Left renal pelvis (tissue), 4 donors: ENCODE data around the gene ENDOU. TPM values are rescaled to one million over a fixed set of nuclear protein-coding genes. Genes with fewer than 3 reads are reported as not detected.
A peak's percentile ranks its signal among the peaks of the same experiment; 100 is the strongest.

Experiments used
- DNase-seq, 4 donors: peaks; one replicate each; pipeline ENCODE4 v3.0.0-alpha.2; 2013; ENCODE audit warnings: low read depth in 4 of 4, low spot score in 3 of 4
- polyA plus RNA-seq, 4 donors: library from polyadenylated mRNA; unstranded; fragments of 120-200 nt; gene quantifications; one replicate each; pipeline ENCODE4 v1.2.1, GENCODE V29; 2013; ENCODE audit not compliant: insufficient read length in 4 of 4

The ENDOU gene
- polyA plus RNA-seq: under 1 TPM; 0.24 to 0.66 (median 0.35) TPM

- DNase-seq: no peak
These were observed at the start of gene ENDOU for GRCh38 chr12:47725091-47725772. Gene ENDOU, minus strand, starts transcription at chr12:47725490. Its CDS starts 77 bp downstream, at chr12:47725413.

- no peak for DNase-seq
These were observed 49.4 kb upstream of the ENDOU start for GRCh38 chr12:47774663-47775062.

GRCh38 chr12:47773858-47774580, 48.7 kb upstream of the ENDOU start:
- no peak for DNase-seq

- DNase-seq: no peak
These were observed 48.0 kb upstream of the ENDOU start, which contains the start of gene SLC48A1 for GRCh38 chr12:47773062-47773857. Gene SLC48A1, plus strand, starts transcription at chr12:47773238. Its CDS starts 67 bp downstream, at chr12:47773305.

GRCh38 chr12:47772738-47773061, 47.4 kb upstream of the ENDOU start:
- no peak for DNase-seq

GRCh38 chr12:47772094-47772660, 46.9 kb upstream of the ENDOU start:
- DNase-seq: no peak

GRCh38 chr12:47771304-47771703, 46.0 kb upstream of the ENDOU start:
- no peak for DNase-seq

GRCh38 chr12:47770086-47770726, 44.9 kb upstream of the ENDOU start:
- no peak for DNase-seq

- no peak for DNase-seq
These were observed 44.2 kb upstream of the ENDOU start for GRCh38 chr12:47769234-47770085.

GRCh38 chr12:47768323-47768811, 43.1 kb upstream of the ENDOU start:
- DNase-seq: no peak

GRCh38 chr12:47767216-47767724, 42.0 kb upstream of the ENDOU start:
- DNase-seq: no peak

GRCh38 chr12:47766502-47767215, 41.4 kb upstream of the ENDOU start:
- DNase-seq: no peak

GRCh38 chr12:47763481-47764346, 38.4 kb upstream of the ENDOU start:
- peak in 1 of 4 donors; percentile 67 for DNase-seq

- no peak for DNase-seq
These were observed 37.7 kb upstream of the ENDOU start for GRCh38 chr12:47762850-47763465.

GRCh38 chr12:47758834-47759690, 33.8 kb upstream of the ENDOU start, which contains the start of gene RAPGEF3:
Gene RAPGEF3, minus strand, starts transcription at chr12:47758880. Its CDS starts 324 bp downstream, at chr12:47758556.
- DNase-seq: peak in 1 of 4 donors; percentile 67

GRCh38 chr12:47758584-47758833, 33.2 kb upstream of the ENDOU start:
- DNase-seq: no peak
